ENCODE results near the gene ENKD1. TPM values are rescaled to one million over a fixed set of nuclear protein-coding genes. Genes with fewer than 3 reads are reported as not detected.

Gene ENKD1
- total and polyA plus RNA-seq, 2 experiments from 2014 or later, result 11.6 to 11.8 TPM

DNA sequence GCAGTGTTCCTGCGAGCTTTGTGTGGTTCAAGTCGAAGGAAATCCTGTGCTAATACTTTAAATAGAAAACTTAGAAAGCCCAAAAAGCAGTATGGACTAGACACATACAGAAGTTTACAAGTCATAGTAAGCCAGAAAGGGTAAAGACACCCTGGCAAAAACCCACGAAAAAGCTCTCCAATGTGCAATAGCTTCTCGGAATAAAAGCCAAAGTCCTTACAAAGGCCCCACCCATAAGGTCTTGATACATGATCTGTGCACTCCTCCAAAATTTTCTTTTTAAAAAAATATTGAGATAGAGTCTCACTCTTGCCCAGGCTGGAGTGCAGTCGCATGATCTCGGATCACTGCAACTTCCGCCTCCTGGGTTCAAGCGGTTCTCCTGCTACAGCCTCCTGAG lies 10.4 kb upstream of the ENKD1 start:
- H4K20me1 ChIP-seq (replicated peaks; ENCODE audit: insufficient read depth), result peaks cover 2% of the 10 kb centered on the region; the same call in 1 of the 2 replicates
- no peaks in the 10 kb centered on the region for H3K9me2 ChIP-seq (ENCODE audit: insufficient read depth)
- Mint-ChIP-seq H3K9me3 (no peaks in the 10 kb centered on the region), H3K27ac (no peak overlapping the region), H3K4me3 (no peak overlapping the region), H3K27me3 (ENCODE audit: insufficient read depth, low read depth, poor library complexity) (peaks cover 15% of the 10 kb centered on the region), H3K4me1 (0 out of 3 replicates have a peak, but pooled peaks cover 3% of the 10 kb centered on the region), H3K36me3 (ENCODE audit: low read depth) (0 out of 3 replicates have a peak, but pooled peaks cover 3% of the 10 kb centered on the region)
- DNase-seq (ENCODE audit: low spot score) (no peak), ATAC-seq (no peak)
- H3F3A ChIP-seq (replicated peaks; ENCODE audit: low read depth), result 0 out of 2 replicates have a peak, but pooled peaks cover 4% of the 10 kb centered on the region
- no peaks in the 10 kb centered on the region for H3K27me3 ChIP-seq (ENCODE audit: insufficient read depth)
- H2AFZ ChIP-seq, result no peak overlapping the region
- no peaks in the 10 kb centered on the region for H3K36me3 ChIP-seq (ENCODE audit: insufficient read depth)
- no peaks in the 10 kb centered on the region for H3K79me2 ChIP-seq (replicated peaks; ENCODE audit: insufficient read depth)
- no peak overlapping the region for H3K4me3 ChIP-seq
- H3K27ac ChIP-seq (ENCODE audit: low read depth), result peak overlapping the region; percentile 55; the same call in 1 of the 2 replicates
- H3K4me1 ChIP-seq (ENCODE audit: insufficient read depth), result no peaks in the 10 kb centered on the region
- no peak overlapping the region for H3K4me2 ChIP-seq
- TF ChIP-seq EZH2phosphoT487 (IDR thresholded peaks at IDR 0.05; ENCODE audit: unreplicated experiment) (no peak), STAT1 (IDR thresholded peaks at IDR 0.05; ENCODE audit: unreplicated experiment) (no peak), POLR2AphosphoS5 (IDR thresholded peaks at IDR 0.05; ENCODE audit: low read depth) (no peak), NANOG (IDR thresholded peaks at IDR 0.05; ENCODE audit: borderline replicate concordance) (no peak), CREB1 (CRISPR knock-in tag; IDR thresholded peaks at IDR 0.05; ENCODE audit: low read depth) (no peak), JUNB (IDR thresholded peaks at IDR 0.05; ENCODE audit: unreplicated experiment) (no peak), ZNF331 (CRISPR knock-in tag; IDR thresholded peaks at IDR 0.05; ENCODE audit: low read depth) (no peak), ZNF114 (CRISPR knock-in tag; IDR thresholded peaks at IDR 0.05) (no peak), EZH2 (IDR thresholded peaks at IDR 0.05; ENCODE audit: low read depth, unreplicated experiment) (no peak)
- TF ChIP-seq, protein P1, sequence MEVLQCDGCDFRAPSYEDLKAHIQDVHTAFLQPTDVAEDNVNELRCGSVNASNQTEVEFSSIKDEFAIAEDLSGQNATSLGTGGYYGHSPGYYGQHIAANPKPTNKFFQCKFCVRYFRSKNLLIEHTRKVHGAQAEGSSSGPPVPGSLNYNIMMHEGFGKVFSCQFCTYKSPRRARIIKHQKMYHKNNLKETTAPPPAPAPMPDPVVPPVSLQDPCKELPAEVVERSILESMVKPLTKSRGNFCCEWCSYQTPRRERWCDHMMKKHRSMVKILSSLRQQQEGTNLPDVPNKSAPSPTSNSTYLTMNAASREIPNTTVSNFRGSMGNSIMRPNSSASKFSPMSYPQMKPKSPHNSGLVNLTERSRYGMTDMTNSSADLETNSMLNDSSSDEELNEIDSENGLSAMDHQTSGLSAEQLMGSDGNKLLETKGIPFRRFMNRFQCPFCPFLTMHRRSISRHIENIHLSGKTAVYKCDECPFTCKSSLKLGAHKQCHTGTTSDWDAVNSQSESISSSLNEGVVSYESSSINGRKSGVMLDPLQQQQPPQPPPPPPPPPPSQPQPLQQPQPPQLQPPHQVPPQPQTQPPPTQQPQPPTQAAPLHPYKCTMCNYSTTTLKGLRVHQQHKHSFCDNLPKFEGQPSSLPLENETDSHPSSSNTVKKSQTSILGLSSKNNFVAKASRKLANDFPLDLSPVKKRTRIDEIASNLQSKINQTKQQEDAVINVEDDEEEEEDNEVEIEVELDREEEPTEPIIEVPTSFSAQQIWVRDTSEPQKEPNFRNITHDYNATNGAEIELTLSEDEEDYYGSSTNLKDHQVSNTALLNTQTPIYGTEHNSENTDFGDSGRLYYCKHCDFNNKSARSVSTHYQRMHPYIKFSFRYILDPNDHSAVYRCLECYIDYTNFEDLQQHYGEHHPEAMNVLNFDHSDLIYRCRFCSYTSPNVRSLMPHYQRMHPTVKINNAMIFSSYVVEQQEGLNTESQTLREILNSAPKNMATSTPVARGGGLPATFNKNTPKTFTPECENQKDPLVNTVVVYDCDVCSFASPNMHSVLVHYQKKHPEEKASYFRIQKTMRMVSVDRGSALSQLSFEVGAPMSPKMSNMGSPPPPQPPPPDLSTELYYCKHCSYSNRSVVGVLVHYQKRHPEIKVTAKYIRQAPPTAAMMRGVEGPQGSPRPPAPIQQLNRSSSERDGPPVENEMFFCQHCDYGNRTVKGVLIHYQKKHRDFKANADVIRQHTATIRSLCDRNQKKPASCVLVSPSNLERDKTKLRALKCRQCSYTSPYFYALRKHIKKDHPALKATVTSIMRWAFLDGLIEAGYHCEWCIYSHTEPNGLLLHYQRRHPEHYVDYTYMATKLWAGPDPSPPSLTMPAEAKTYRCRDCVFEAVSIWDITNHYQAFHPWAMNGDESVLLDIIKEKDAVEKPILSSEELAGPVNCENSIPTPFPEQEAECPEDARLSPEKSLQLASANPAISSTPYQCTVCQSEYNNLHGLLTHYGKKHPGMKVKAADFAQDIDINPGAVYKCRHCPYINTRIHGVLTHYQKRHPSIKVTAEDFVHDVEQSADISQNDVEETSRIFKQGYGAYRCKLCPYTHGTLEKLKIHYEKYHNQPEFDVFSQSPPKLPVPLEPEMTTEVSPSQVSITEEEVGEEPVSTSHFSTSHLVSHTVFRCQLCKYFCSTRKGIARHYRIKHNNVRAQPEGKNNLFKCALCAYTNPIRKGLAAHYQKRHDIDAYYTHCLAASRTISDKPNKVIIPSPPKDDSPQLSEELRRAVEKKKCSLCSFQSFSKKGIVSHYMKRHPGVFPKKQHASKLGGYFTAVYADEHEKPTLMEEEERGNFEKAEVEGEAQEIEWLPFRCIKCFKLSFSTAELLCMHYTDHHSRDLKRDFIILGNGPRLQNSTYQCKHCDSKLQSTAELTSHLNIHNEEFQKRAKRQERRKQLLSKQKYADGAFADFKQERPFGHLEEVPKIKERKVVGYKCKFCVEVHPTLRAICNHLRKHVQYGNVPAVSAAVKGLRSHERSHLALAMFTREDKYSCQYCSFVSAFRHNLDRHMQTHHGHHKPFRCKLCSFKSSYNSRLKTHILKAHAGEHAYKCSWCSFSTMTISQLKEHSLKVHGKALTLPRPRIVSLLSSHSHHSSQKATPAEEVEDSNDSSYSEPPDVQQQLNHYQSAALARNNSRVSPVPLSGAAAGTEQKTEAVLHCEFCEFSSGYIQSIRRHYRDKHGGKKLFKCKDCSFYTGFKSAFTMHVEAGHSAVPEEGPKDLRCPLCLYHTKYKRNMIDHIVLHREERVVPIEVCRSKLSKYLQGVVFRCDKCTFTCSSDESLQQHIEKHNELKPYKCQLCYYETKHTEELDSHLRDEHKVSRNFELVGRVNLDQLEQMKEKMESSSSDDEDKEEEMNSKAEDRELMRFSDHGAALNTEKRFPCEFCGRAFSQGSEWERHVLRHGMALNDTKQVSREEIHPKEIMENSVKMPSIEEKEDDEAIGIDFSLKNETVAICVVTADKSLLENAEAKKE (CRISPR knock-in tag; IDR thresholded peaks at IDR 0.05), result no peak
- TF ChIP-seq, protein P2, sequence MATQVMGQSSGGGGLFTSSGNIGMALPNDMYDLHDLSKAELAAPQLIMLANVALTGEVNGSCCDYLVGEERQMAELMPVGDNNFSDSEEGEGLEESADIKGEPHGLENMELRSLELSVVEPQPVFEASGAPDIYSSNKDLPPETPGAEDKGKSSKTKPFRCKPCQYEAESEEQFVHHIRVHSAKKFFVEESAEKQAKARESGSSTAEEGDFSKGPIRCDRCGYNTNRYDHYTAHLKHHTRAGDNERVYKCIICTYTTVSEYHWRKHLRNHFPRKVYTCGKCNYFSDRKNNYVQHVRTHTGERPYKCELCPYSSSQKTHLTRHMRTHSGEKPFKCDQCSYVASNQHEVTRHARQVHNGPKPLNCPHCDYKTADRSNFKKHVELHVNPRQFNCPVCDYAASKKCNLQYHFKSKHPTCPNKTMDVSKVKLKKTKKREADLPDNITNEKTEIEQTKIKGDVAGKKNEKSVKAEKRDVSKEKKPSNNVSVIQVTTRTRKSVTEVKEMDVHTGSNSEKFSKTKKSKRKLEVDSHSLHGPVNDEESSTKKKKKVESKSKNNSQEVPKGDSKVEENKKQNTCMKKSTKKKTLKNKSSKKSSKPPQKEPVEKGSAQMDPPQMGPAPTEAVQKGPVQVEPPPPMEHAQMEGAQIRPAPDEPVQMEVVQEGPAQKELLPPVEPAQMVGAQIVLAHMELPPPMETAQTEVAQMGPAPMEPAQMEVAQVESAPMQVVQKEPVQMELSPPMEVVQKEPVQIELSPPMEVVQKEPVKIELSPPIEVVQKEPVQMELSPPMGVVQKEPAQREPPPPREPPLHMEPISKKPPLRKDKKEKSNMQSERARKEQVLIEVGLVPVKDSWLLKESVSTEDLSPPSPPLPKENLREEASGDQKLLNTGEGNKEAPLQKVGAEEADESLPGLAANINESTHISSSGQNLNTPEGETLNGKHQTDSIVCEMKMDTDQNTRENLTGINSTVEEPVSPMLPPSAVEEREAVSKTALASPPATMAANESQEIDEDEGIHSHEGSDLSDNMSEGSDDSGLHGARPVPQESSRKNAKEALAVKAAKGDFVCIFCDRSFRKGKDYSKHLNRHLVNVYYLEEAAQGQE (IDR thresholded peaks at IDR 0.05; ENCODE audit: unreplicated experiment), result no peak
- TF ChIP-seq, protein P3, sequence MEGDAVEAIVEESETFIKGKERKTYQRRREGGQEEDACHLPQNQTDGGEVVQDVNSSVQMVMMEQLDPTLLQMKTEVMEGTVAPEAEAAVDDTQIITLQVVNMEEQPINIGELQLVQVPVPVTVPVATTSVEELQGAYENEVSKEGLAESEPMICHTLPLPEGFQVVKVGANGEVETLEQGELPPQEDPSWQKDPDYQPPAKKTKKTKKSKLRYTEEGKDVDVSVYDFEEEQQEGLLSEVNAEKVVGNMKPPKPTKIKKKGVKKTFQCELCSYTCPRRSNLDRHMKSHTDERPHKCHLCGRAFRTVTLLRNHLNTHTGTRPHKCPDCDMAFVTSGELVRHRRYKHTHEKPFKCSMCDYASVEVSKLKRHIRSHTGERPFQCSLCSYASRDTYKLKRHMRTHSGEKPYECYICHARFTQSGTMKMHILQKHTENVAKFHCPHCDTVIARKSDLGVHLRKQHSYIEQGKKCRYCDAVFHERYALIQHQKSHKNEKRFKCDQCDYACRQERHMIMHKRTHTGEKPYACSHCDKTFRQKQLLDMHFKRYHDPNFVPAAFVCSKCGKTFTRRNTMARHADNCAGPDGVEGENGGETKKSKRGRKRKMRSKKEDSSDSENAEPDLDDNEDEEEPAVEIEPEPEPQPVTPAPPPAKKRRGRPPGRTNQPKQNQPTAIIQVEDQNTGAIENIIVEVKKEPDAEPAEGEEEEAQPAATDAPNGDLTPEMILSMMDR (conservative IDR thresholded peaks at IDR 0.05; ENCODE audit: low read depth in 2 of 2), result no peak
- TF ChIP-seq, protein P4, sequence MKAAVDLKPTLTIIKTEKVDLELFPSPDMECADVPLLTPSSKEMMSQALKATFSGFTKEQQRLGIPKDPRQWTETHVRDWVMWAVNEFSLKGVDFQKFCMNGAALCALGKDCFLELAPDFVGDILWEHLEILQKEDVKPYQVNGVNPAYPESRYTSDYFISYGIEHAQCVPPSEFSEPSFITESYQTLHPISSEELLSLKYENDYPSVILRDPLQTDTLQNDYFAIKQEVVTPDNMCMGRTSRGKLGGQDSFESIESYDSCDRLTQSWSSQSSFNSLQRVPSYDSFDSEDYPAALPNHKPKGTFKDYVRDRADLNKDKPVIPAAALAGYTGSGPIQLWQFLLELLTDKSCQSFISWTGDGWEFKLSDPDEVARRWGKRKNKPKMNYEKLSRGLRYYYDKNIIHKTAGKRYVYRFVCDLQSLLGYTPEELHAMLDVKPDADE (IDR thresholded peaks at IDR 0.05), result no peak

Measured in GM23338 (cell line).